T47D (cell line): Measurements from ENCODE around the gene RNF144A.

Experiments
- DNase-seq, 2 experiments: peaks; one replicate each; pipeline versions ENCODE4 v3.0.0 to v3.0.0-alpha.2; 2011 to 2012; ENCODE audit warnings: low read depth in 1 of 2, low spot score in 1 of 2
- JUND ChIP-seq: IDR thresholded peaks from 2 replicates; pipeline ENCODE4 v1.6.1; 2012; ENCODE audit warnings: low read depth
- in situ Hi-C: cut with HindIII; loops from 2 replicates; pipeline ENCODE4 v1.10.0; 2016; ENCODE audit warnings: low sequenced_read_pairs, low pct_unique_long_range_greater_than_20kb

Gene RNF144A

GRCh38 chr2:6948677-6949351, 31.6 kb downstream of the RNF144A start:
- in situ Hi-C loops = no loop called here
- no peak for TF ChIP-seq JUND
- DNase-seq = no peak

GRCh38 chr2:6951046-6951445, 33.8 kb downstream of the RNF144A start:
- no peak for DNase-seq
- TF ChIP-seq JUND = no peak
- in situ Hi-C loops = no loop called here

- no peak for DNase-seq
- in situ Hi-C loops = no loop called here
- no peak for TF ChIP-seq JUND
Measured at GRCh38 chr2:6952101-6952500, 34.9 kb downstream of the RNF144A start.

- in situ Hi-C loops = no loop called here
- no peak for DNase-seq
- TF ChIP-seq JUND = no peak
Measured at GRCh38 chr2:6954586-6954985, 37.4 kb downstream of the RNF144A start.

- DNase-seq = no peak
- no peak for TF ChIP-seq JUND
- in situ Hi-C loops = no loop called here
Measured at GRCh38 chr2:6955511-6956136, 38.4 kb downstream of the RNF144A start.

- no peak for TF ChIP-seq JUND
- in situ Hi-C loops = no loop called here
- no peak for DNase-seq
Measured at GRCh38 chr2:6956566-6956965, 39.4 kb downstream of the RNF144A start.

- DNase-seq = no peak
- in situ Hi-C loops = no loop called here
- no peak for TF ChIP-seq JUND
Measured at GRCh38 chr2:6957031-6957714, 40.0 kb downstream of the RNF144A start.

- DNase-seq = no peak
- no peak for TF ChIP-seq JUND
- in situ Hi-C loops = no loop called here
Measured at GRCh38 chr2:6957910-6958615, 40.9 kb downstream of the RNF144A start.

GRCh38 chr2:6958616-6959235, 41.5 kb downstream of the RNF144A start:
- no peak for TF ChIP-seq JUND
- DNase-seq = no peak
- in situ Hi-C loops = no loop called here

GRCh38 chr2:6959751-6960150, 42.5 kb downstream of the RNF144A start:
- no peak for DNase-seq
- in situ Hi-C loops = no loop called here
- TF ChIP-seq JUND = no peak

- TF ChIP-seq JUND = no peak
- in situ Hi-C loops = no loop called here
- DNase-seq = peak in 1 of 2 experiments; percentile 9
Measured at GRCh38 chr2:6960659-6961058, 43.4 kb downstream of the RNF144A start.

GRCh38 chr2:6963727-6964126, 46.5 kb downstream of the RNF144A start:
- in situ Hi-C loops = no loop called here
- DNase-seq = no peak
- no peak for TF ChIP-seq JUND
